ENCODE measurements around the gene MPP4. TPM values are rescaled to one million over a fixed set of nuclear protein-coding genes. Genes with fewer than 3 reads are reported as not detected.
A peak's percentile ranks its signal among the peaks of the same experiment; 100 is the strongest.

The MPP4 gene
- total RNA-seq, 1 donor from 2014 or later, result 0.51 TPM

DNA sequence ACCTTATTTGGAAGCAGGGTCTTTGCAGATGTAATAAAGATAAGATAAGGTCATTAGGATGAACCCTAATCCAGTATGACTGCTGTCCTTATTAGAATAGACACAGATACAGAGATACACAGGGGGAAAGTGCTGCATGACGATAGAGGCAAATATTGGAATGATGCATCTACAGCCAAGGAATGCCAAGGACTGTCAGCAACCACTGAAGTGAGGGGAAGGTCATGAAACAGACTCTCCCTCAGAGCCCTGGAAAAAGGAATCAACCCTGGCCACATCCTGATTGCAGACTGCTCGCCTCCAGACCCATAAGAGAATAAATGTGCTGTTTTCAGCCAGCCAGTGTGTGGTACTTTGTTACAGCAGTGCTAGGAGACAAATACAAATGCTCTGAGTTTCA is 69.9 kb downstream of the MPP4 start:
- DNase-seq, result no peak

GRCh38 chr2:201622306-201622970 is 76.0 kb downstream of the MPP4 start:
- DNase-seq, result no peak

- DNase-seq, result no peak
Measured at GRCh38 chr2:201621293-201621999, 77.0 kb downstream of the MPP4 start.

DNA sequence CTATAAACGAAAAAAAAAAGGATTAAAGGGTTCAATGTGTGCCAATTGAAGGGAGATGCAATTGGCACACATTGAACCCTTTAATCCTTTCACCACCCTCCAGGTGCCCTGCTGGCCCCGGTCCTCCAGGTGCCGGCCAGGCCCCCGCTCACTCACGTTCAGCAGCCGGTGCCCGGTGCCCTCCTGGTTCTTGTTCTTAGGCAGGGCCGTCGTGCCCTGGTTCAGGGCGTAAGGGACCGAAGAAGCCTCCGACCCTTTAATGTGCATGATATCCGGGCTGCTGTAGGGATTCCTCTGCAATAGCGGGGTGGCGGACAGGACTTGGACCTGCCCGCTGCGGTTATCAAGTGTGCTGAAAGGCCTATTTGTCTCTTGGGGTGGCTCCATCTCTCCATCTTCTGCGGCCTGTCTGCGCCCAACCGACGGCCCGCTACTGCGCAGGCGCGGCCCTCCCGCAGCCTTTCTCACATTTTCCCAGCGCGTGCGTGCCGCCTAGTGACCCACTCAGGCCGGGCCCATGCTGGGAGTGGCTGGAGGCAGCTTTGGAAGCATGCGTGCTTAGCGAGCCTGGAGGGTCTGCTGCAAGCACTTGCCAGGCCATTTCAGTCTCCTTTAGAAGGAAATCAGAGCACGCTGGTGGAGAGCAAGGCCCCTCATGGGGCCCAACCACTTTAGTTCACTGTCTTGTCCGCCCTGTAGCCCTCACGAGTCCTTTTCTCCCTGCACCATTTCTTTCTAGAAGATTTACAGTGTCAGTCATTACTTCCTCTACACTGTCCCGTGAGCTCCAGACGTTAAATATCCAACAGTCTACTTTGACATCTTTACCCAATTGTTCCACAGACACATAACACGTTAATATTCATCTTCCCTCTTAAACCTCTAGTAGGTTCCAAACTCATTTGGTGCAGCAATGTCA is 79.4 kb downstream of the MPP4 start:
- peak; percentile 87 for DNase-seq

DNA sequence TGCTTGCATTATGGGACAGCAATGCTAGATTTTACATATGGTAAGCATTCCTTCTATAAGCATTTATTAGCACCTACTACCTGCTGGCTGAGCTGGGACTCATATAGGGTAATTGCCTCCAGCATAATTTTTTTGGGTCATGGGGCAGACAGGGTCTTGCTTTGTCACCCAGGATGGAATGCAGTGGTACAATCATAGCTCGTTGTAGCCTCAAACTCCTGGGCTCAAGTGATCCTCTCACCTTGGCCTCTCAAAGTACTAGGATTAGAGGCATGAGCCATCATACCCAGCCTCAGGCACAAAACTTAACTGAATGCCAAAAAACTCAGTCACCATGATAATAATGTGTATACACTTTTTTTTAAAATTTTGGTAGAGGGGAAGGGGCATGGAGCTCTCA is 90.4 kb downstream of the MPP4 start:
- no peak for DNase-seq

- DNase-seq, result no peak
Measured at GRCh38 chr2:201607568-201607967, 90.9 kb downstream of the MPP4 start.

GRCh38 chr2:201600906-201601305 is 97.5 kb downstream of the MPP4 start:
- no peak for DNase-seq

GRCh38 chr2:201597397-201597796 is 101.0 kb downstream of the MPP4 start:
- DNase-seq, result no peak

Small RNA genes lying within 50 kb of the gene (small RNA-seq; reads per million reads assigned to genes)
- not detected for gene RNU6-651P (ENCODE audit: low replicate concordance)

Other genes with a start within 250 kb of the MPP4 start
- gene TRAK2, start 247.2 kb downstream of the MPP4 start, total RNA-seq, result 44.0 TPM
- 25.1 TPM for gene STRADB, start 246.9 kb downstream of the MPP4 start, total RNA-seq
- gene TMEM237, start 55.1 kb downstream of the MPP4 start, total RNA-seq, result 30.6 TPM
- gene ALS2, start 82.3 kb upstream of the MPP4 start, total RNA-seq, result 27.3 TPM
- gene CDK15, start 107.9 kb upstream of the MPP4 start, total RNA-seq, result 0.62 TPM

Data from tongue (tissue), 3 donors.